Activated T-cell treated with anti-CD3 and anti-CD28 coated beads, Interleukin-2, amount 50 U/mL, for 1 hour (primary cell): Measurements from ENCODE around the gene RAB7B.

Experiments used
- DNase-seq: peaks from one replicate; pipeline ENCODE4 v3.0.0-alpha.2; 2020

RAB7B gene

GRCh38 chr1:205993068-205993467 is 10.1 kb downstream of the RAB7B start:
- no peak for DNase-seq

GRCh38 chr1:205992218-205992882 is 10.8 kb downstream of the RAB7B start:
- no peak for DNase-seq

- DNase-seq = no peak
These were observed 12.0 kb downstream of the RAB7B start for GRCh38 chr1:205991237-205991636.

- DNase-seq = no peak
These were observed 13.0 kb downstream of the RAB7B start for GRCh38 chr1:205990226-205990625.

GRCh38 chr1:205989786-205990185 is 13.4 kb downstream of the RAB7B start:
- no peak for DNase-seq

- no peak for DNase-seq
These were observed 14.6 kb downstream of the RAB7B start for GRCh38 chr1:205988585-205988995.

GRCh38 chr1:205986861-205987260 is 16.3 kb downstream of the RAB7B start:
- no peak for DNase-seq

- DNase-seq = no peak
These were observed 16.9 kb downstream of the RAB7B start for GRCh38 chr1:205986292-205986691.

- no peak for DNase-seq
These were observed 17.7 kb downstream of the RAB7B start for GRCh38 chr1:205985330-205986005.

GRCh38 chr1:205983925-205984725 is 19.1 kb downstream of the RAB7B start:
- DNase-seq = no peak

GRCh38 chr1:205981257-205981656 is 21.9 kb downstream of the RAB7B start:
- DNase-seq = no peak

- DNase-seq = no peak
These were observed 22.8 kb downstream of the RAB7B start for GRCh38 chr1:205980237-205980870.

GRCh38 chr1:205979301-205979700 is 23.9 kb downstream of the RAB7B start:
- DNase-seq = no peak

- no peak for DNase-seq
These were observed 24.5 kb downstream of the RAB7B start for GRCh38 chr1:205978676-205979075.

- DNase-seq = peak; percentile 71
These were observed 25.7 kb downstream of the RAB7B start for GRCh38 chr1:205977402-205978014.

- DNase-seq = no peak
These were observed 26.3 kb downstream of the RAB7B start for GRCh38 chr1:205976708-205977401.

GRCh38 chr1:205976036-205976435 is 27.2 kb downstream of the RAB7B start:
- DNase-seq = no peak

- no peak for DNase-seq
These were observed 27.7 kb downstream of the RAB7B start for GRCh38 chr1:205975387-205975998.

GRCh38 chr1:205974712-205975111 is 28.5 kb downstream of the RAB7B start:
- DNase-seq = no peak

- DNase-seq = no peak
These were observed 29.6 kb downstream of the RAB7B start for GRCh38 chr1:205973377-205974232.
